Bronchial epithelial cell (primary cell): Measurements from ENCODE around the gene SLC27A2. TPM values are rescaled to one million over a fixed set of nuclear protein-coding genes. Genes with fewer than 3 reads are reported as not detected.
"Not testable (repeated sequence)": the region's sequence is repeated elsewhere in the genome, so short reads cannot be mapped to it uniquely, and the experiment has no call there.

ENCODE experiments used
- DNase-seq: peaks from one replicate; pipeline ENCODE4 v3.0.0-alpha.2; 2010; ENCODE audit warnings: low read depth
- FAIRE-seq: peaks from 2 replicates; lab custom pipeline; 2011; peaks lifted over from hg19 to GRCh38; lab: Jason Lieb, UNC
- H3K27me3 ChIP-seq: 2 replicates; pipeline ENCODE4 v1.5.1; 2011; ENCODE audit warnings: low read length; ENCODE audit not compliant: control insufficient read depth, insufficient read depth
- H3K36me3 ChIP-seq: 2 replicates; pipeline ENCODE4 v1.5.1; 2011; ENCODE audit warnings: low read length; ENCODE audit not compliant: control insufficient read depth, insufficient read depth
- H3K4me3 ChIP-seq: 2 replicates; pipeline ENCODE4 v1.5.1; 2011; ENCODE audit warnings: mild to moderate bottlenecking, low read depth, low read length, control low read depth
- CTCF ChIP-seq: IDR thresholded peaks from 2 replicates; pipeline ENCODE4 v1.5.1; 2011; ENCODE audit warnings: mild to moderate bottlenecking, moderate library complexity, low read length, control low read depth, inconsistent platforms; ENCODE audit not compliant: insufficient read depth, severe bottlenecking
- total RNA-seq: library from RNA; depleted of rRNA; stranded (reverse); fragments of >200 nt; gene quantifications from 2 replicates; pipeline ENCODE4 v1.2.1, GENCODE V29; 2014

The SLC27A2 gene
- total RNA-seq, 1 donor from 2014 or later = 1.3 TPM

- TF ChIP-seq CTCF = no peak
- H3K4me3 ChIP-seq = no peak overlapping the region
- H3K27me3 ChIP-seq = peaks cover 11% of the 10 kb centered on the region
- H3K36me3 ChIP-seq = no peaks in the 10 kb centered on the region
- FAIRE-seq = no peak
- no peak for DNase-seq
Observed at GRCh38 chr15:50186090-50186489, 4.1 kb downstream of the SLC27A2 start.

GRCh38 chr15:50186752-50187151 lies 4.8 kb downstream of the SLC27A2 start:
- no peak for TF ChIP-seq CTCF
- FAIRE-seq = no peak
- no peak overlapping the region for H3K4me3 ChIP-seq
- no peaks in the 10 kb centered on the region for H3K36me3 ChIP-seq
- peaks cover 4% of the 10 kb centered on the region for H3K27me3 ChIP-seq
- DNase-seq = no peak

GRCh38 chr15:50187525-50187924 lies 5.5 kb downstream of the SLC27A2 start:
- H3K4me3 ChIP-seq = no peak overlapping the region
- no peak for TF ChIP-seq CTCF
- FAIRE-seq (no peak), DNase-seq (no peak)
- peaks cover 2% of the 10 kb centered on the region for H3K27me3 ChIP-seq
- no peaks in the 10 kb centered on the region for H3K36me3 ChIP-seq

GRCh38 chr15:50187997-50188396 lies 6.0 kb downstream of the SLC27A2 start:
- no peak for DNase-seq
- TF ChIP-seq CTCF = no peak
- Histone ChIP-seq H3K36me3 (no peaks in the 10 kb centered on the region), H3K27me3 (peaks cover under 1% of the 10 kb centered on the region), H3K4me3 (no peak overlapping the region)
- no peak for FAIRE-seq

- not testable (repeated sequence) for H3K4me3 ChIP-seq, H3K27me3 ChIP-seq, H3K36me3 ChIP-seq, FAIRE-seq, DNase-seq
Observed at GRCh38 chr15:50188793-50189192, 6.8 kb downstream of the SLC27A2 start.

GRCh38 chr15:50189633-50190032 lies 7.6 kb downstream of the SLC27A2 start:
- no peak for FAIRE-seq
- Histone ChIP-seq H3K27me3 (no peaks in the 10 kb centered on the region), H3K4me3 (no peak overlapping the region), H3K36me3 (no peaks in the 10 kb centered on the region)
- no peak for DNase-seq
- TF ChIP-seq CTCF = no peak
